AG04450 (cell line): Measurements from ENCODE around the gene TTC3. TPM values are rescaled to one million over a fixed set of nuclear protein-coding genes. Genes with fewer than 3 reads are reported as not detected.

ENCODE experiments used
- CTCF ChIA-PET: fragments of 300-600, 350-600 bp; formaldehyde crosslinking; extraction: SDS; loops from one replicate; lab custom pipeline; 2022; ENCODE audit warnings: antibody characterized with exemption, inconsistent platforms; lab: Charles Lee
- POLR2A ChIA-PET: fragments of 350-600 bp; formaldehyde crosslinking; extraction: SDS; loops from one replicate; lab custom pipeline; 2021; ENCODE audit warnings: antibody characterized with exemption, inconsistent platforms; lab: Yijun Ruan, JAX
- DNase-seq: peaks from one replicate; pipeline ENCODE4 v3.0.0-alpha.2; 2011; ENCODE audit warnings: low read depth, low spot score
- H3K27ac ChIP-seq: one replicate; pipeline ENCODE4 v1.5.1; 2012; ENCODE audit warnings: low read depth, low read length, control low read depth
- H3K27me3 ChIP-seq: one replicate; pipeline ENCODE4 v1.6.0; 2012; ENCODE audit warnings: low read length; ENCODE audit not compliant: control insufficient read depth, insufficient read depth
- H3K4me3 ChIP-seq: 2 replicates; pipeline ENCODE4 v1.5.1; 2011; ENCODE audit warnings: mild to moderate bottlenecking, low read depth, low read length, control low read depth
- H3K9me3 ChIP-seq: 2 replicates; pipeline ENCODE4 v1.5.1; 2012; ENCODE audit warnings: low read length; ENCODE audit not compliant: control insufficient read depth, insufficient read depth
- polyA plus RNA-seq: library from polyadenylated mRNA; depleted of rRNA; stranded (reverse); fragments of >200 nt; gene quantifications from 2 replicates; pipeline ENCODE4 v1.2.3, GENCODE V29; 2011
- TF ChIP-seq, protein P1 (sequence below): IDR thresholded peaks from 2 replicates; pipeline ENCODE4 v1.5.1; 2011; ENCODE audit warnings: low read depth, low read length, control low read depth, inconsistent platforms

TTC3 gene
- polyA plus RNA-seq, 1 experiment, result 224 TPM

DNA sequence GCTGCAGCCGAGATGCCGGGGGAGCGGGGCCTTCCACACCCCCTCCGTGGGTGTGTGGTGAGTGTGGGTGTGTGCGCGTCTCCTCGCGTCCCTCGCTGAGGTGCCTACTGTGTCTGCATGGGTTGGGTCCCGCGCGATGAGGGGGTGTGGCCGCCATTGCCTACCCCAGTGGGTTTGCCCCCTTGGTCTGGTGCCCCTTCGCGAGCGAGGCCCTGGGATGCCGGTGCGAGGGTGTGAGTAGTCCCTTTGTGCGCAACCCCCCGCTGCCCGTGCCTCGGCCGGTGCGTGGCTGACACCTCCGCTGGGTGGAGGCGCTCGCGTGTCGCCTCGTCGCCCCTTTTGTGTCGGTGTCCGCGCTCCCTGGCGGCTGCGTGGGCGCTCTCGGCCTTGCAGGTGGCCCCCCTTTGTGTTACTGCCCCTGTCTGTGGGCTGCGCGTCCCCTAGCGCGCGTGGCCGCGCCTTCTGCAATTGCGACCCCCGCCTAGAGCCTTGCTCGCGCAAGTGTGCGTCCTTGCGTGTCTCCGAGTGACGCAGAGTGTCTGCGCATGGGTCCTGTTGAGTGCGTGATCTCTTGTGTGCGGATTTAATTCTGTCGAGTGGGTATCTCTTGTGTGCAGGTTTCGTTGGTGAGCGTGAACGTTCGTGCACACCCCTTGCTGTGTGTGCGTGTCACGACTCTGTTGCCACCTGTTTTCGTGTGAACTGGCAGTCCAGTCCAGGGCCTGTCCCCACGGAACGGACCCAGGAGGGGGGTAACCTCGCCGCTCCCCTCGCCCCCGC, 553 bp downstream of the TTC3 start:
- ChIA-PET POLR2A (no interaction called here), CTCF (no interaction called here)
- Histone ChIP-seq H3K27ac (peak overlapping the region; percentile 80), H3K9me3 (peaks cover 2% of the 10 kb centered on the region; the same call in 1 of the 2 replicates), H3K27me3 (no peaks in the 10 kb centered on the region), H3K4me3 (peak overlapping the region; percentile 92)
- TF ChIP-seq, protein P1, sequence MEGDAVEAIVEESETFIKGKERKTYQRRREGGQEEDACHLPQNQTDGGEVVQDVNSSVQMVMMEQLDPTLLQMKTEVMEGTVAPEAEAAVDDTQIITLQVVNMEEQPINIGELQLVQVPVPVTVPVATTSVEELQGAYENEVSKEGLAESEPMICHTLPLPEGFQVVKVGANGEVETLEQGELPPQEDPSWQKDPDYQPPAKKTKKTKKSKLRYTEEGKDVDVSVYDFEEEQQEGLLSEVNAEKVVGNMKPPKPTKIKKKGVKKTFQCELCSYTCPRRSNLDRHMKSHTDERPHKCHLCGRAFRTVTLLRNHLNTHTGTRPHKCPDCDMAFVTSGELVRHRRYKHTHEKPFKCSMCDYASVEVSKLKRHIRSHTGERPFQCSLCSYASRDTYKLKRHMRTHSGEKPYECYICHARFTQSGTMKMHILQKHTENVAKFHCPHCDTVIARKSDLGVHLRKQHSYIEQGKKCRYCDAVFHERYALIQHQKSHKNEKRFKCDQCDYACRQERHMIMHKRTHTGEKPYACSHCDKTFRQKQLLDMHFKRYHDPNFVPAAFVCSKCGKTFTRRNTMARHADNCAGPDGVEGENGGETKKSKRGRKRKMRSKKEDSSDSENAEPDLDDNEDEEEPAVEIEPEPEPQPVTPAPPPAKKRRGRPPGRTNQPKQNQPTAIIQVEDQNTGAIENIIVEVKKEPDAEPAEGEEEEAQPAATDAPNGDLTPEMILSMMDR, result no peak
- DNase-seq, result no peak

DNA sequence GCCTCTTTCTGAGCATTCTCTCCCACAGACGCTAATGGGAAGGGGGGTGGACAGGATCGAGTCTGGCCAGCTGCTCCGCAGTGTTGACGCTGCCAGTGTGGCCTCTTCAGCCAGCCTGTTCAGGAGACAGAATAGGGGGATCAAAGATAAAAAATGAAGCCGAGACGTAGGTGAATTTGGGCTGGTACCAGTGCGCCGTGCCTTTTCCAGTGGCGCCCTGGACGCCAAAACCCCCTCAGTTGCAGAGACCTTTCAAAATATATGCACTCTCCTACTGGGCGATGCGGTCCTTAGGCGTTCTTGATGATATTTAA, 1.1 kb downstream of the TTC3 start:
- peak overlapping the region; percentile 80 for H3K27ac ChIP-seq
- ChIA-PET CTCF (interaction anchor here (1.1 kb wide), 1 partner anchor 10 kb away, joined by 4 read pairs; no protein-coding TSS in a partner anchor), POLR2A (no interaction called here)
- H3K4me3 ChIP-seq, result peak overlapping the region; percentile 92
- DNase-seq, result no peak
- TF ChIP-seq, protein P1, result no peak
- H3K9me3 ChIP-seq, result peaks cover 2% of the 10 kb centered on the region; the same call in 1 of the 2 replicates
- no peaks in the 10 kb centered on the region for H3K27me3 ChIP-seq

DNA sequence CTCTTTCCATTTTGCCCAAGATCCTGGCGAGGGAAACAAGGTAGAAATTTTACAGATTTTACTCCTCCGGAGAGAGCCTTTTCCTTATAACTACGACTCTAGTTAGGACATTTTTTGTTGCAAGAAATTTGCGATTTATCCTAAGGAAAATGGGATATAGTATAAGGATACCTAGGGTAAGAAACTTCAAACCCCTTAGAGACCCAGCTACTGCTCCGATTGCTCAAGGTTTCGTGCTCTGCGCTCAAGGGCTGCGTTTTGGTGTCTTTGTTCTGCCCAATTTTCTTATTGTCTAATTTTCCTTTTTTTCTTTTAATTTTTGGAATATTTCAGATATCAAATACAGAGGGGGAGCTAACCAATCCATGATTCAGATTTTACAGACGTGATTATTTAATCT, 1.5 kb downstream of the TTC3 start:
- ChIA-PET POLR2A (no interaction called here), CTCF (interaction anchor here (1.1 kb wide), 1 partner anchor 10 kb away, joined by 4 read pairs; no protein-coding TSS in a partner anchor)
- Histone ChIP-seq H3K27ac (no peak overlapping the region), H3K27me3 (no peaks in the 10 kb centered on the region), H3K9me3 (peaks cover 2% of the 10 kb centered on the region; the same call in 1 of the 2 replicates), H3K4me3 (peak overlapping the region; percentile 92)
- no peak for DNase-seq
- TF ChIP-seq, protein P1, result no peak

DNA sequence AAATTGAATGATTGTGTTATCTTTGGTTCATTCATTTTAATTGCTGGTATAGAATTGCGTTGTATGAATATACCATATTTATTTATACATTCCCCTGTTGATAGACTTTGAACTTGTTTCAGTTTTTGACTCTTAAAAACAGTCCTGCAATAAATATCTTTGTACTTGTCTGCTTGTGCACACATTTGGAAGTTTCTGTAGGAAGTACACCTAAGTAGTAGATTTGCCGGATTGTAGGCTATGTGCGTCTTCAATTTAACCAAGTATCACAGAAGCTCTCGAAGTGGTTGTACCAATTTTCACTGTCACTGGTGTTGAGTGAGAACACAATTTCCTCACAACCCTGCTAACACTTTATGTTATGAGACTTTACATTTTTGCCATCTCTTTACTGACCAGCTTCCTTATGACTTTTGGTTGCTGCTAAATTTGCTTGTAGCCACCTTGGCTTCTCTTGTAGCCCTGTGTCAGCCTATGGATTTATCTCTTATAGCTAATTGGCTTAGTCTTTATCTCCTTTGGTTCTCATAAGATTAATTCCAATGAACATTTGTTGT, 2.2 kb downstream of the TTC3 start:
- Histone ChIP-seq H3K27ac (no peak overlapping the region), H3K4me3 (peak overlapping the region; percentile 92; the same call in 1 of the 2 replicates), H3K27me3 (no peaks in the 10 kb centered on the region), H3K9me3 (peaks cover 2% of the 10 kb centered on the region; the same call in 1 of the 2 replicates)
- POLR2A ChIA-PET, result no interaction called here
- no peak for DNase-seq
- TF ChIP-seq, protein P1, result no peak
- CTCF ChIA-PET, result interaction anchor here (1.0 to 1.1 kb wide), 2 partner anchors 9 to 86 kb away, joined by 4 to 9 read pairs; no protein-coding TSS in a partner anchor
